Thoracic aorta (tissue), 2 donors: ENCODE results near the gene B3GALNT2. TPM values are rescaled to one million over a fixed set of nuclear protein-coding genes. Genes with fewer than 3 reads are reported as not detected.

Experiments used
- ATAC-seq: fragments of 150-250 bp; one replicate; pipeline ENCODE4 v1.8.0; 2017; ENCODE audit warnings: low read depth; ENCODE audit not compliant: insufficient number of reproducible peaks, low FRiP score
- DNase-seq: peaks from one replicate; pipeline ENCODE4 v3.0.0-alpha.2; 2020; ENCODE audit warnings: low spot score
- H3K27ac ChIP-seq, 2 donors: fragments of 200-600 bp; sonication (generic); 1 replicate in 1 of 2; 2 replicates in 1 of 2; pipeline ENCODE4 v1.5.1; 2016; ENCODE audit warnings: mild to moderate bottlenecking in 2 of 2, moderate library complexity in 2 of 2
- H3K27me3 ChIP-seq: fragments of 200-600 bp; sonication (generic); replicated peaks from 2 replicates; pipeline ENCODE4 v1.6.0; 2016; ENCODE audit warnings: mild to moderate bottlenecking; ENCODE audit not compliant: insufficient read depth
- H3K36me3 ChIP-seq: fragments of 200-600 bp; sonication (generic); one replicate; pipeline ENCODE4 v1.5.1; 2016
- H3K4me1 ChIP-seq, 2 donors: fragments of 200-600 bp; sonication (generic); 1 replicate in 1 of 2; 2 replicates in 1 of 2; pipeline versions ENCODE4 v1.5.1 to v1.6.0; 2016; ENCODE audit warnings: low read depth in 2 of 2, mild to moderate bottlenecking in 1 of 2; ENCODE audit not compliant: control insufficient read depth in 1 of 2
- H3K4me3 ChIP-seq: fragments of 200-600 bp; sonication (generic); 2 replicates; pipeline ENCODE4 v1.5.1; 2016; ENCODE audit warnings: mild to moderate bottlenecking
- H3K9me3 ChIP-seq: fragments of 200-600 bp; sonication (generic); 2 replicates; pipeline ENCODE4 v1.5.1; 2016
- total RNA-seq, 2 donors: library from RNA; depleted of rRNA; stranded (reverse); fragments of >200 nt; gene quantifications; one replicate each; pipeline versions ENCODE4 v1.1.0 to v1.2.3, GENCODE V29; 2016
- TF ChIP-seq, protein P1 (sequence below): fragments of 200-600 bp; sonication (generic); IDR thresholded peaks from one replicate; pipeline ENCODE4 v1.5.1; 2019; ENCODE audit warnings: antibody characterized with exemption

B3GALNT2 gene
- total RNA-seq, 2 donors from 2014 or later, result 50.5 to 50.7 TPM

DNA sequence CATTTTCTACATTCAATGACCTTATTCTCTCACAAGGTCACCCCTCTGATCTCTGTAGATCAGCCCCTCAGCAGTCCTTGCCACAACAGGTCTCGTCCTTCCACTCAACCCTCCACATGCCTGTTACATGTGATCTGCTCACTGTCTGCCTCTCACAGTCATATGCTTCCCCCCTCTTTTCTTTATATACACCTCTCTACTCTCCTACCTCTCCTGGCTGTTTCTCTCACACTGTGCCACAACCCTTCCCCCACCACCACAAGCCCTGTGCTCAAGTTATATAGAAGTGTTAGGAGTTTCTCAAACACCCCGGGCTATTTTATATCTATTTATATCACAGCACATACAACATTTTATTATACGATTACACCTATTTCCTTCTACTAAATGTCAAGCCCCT, 12.6 kb downstream of the B3GALNT2 start:
- DNase-seq, result no peak
- TF ChIP-seq, protein P1, sequence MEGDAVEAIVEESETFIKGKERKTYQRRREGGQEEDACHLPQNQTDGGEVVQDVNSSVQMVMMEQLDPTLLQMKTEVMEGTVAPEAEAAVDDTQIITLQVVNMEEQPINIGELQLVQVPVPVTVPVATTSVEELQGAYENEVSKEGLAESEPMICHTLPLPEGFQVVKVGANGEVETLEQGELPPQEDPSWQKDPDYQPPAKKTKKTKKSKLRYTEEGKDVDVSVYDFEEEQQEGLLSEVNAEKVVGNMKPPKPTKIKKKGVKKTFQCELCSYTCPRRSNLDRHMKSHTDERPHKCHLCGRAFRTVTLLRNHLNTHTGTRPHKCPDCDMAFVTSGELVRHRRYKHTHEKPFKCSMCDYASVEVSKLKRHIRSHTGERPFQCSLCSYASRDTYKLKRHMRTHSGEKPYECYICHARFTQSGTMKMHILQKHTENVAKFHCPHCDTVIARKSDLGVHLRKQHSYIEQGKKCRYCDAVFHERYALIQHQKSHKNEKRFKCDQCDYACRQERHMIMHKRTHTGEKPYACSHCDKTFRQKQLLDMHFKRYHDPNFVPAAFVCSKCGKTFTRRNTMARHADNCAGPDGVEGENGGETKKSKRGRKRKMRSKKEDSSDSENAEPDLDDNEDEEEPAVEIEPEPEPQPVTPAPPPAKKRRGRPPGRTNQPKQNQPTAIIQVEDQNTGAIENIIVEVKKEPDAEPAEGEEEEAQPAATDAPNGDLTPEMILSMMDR, result no peak
- Histone ChIP-seq H3K9me3 (no peaks in the 10 kb centered on the region), H3K4me3 (no peak overlapping the region), H3K4me1 (peaks cover 0 to 4% of the 10 kb centered on the region in 2 donors), H3K36me3 (peaks cover 26% of the 10 kb centered on the region), H3K27me3 (no peaks in the 10 kb centered on the region), H3K27ac (no peak overlapping the region)
- no peak for ATAC-seq

DNA sequence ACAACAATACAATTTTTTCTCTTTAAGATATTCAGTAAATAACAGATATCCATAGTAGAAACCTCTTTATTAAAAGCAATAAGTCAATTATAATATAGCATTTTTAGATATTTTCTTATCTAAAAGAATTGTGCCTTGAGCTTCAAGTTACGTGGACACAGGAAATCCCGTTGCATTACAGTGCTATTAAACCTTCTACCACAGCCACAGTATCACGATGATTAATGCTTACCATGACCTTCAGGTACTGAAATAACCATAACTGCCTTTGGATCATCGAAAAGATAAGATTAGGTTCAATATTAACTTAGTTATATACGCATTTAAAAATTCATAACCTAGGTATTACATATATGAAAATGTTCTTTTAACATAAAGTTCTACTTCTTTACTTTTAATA, 17.9 kb downstream of the B3GALNT2 start:
- Histone ChIP-seq H3K27ac (no peak overlapping the region), H3K4me1 (no peaks in the 10 kb centered on the region), H3K36me3 (peaks cover 22% of the 10 kb centered on the region), H3K4me3 (no peak overlapping the region), H3K9me3 (no peaks in the 10 kb centered on the region), H3K27me3 (no peaks in the 10 kb centered on the region)
- DNase-seq (no peak), ATAC-seq (no peak)
- TF ChIP-seq, protein P1, result no peak

DNA sequence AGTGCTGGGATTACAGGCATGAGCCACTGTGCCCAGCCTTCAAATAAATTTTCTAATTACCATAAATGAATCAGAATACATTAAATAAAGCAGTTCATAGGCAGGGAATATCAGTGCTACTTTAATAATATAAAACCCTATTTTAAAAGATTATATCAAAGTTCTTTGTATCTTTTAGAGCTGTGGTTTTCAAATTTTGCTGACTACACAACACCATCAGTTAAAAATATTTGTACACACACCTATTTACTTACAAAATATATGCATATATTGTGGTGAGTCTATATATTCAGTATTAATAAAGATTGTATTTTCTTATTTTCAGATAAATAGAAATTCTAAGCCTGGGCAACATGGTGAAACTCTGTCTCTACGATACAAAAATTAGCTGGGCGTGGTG, 18.7 kb downstream of the B3GALNT2 start:
- Histone ChIP-seq H3K4me1 (no peaks in the 10 kb centered on the region), H3K4me3 (no peak overlapping the region), H3K9me3 (no peaks in the 10 kb centered on the region), H3K27me3 (no peaks in the 10 kb centered on the region), H3K27ac (no peak overlapping the region), H3K36me3 (peaks cover 22% of the 10 kb centered on the region)
- DNase-seq (no peak), ATAC-seq (no peak)
- TF ChIP-seq, protein P1, result no peak

DNA sequence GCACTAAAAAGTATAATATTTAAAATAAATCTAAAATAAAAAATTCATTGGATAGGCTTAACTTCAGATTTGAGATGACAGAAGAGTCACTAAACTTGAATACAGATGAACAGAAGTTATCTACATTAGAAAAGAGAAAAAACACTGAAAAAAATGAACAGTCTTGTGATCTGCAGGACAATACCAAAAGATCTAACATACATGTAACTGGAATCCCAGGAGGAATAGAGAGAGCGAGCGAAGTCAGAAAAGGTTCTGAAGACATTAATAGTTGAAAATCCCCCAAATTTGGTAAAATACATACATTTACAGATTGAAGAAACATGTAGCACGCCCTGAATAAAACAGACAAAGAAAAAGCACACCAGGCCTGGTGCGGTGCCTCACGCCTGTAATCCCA, 21.2 kb downstream of the B3GALNT2 start:
- Histone ChIP-seq H3K27me3 (no peaks in the 10 kb centered on the region), H3K4me3 (no peak overlapping the region), H3K9me3 (no peaks in the 10 kb centered on the region), H3K36me3 (peaks cover 33% of the 10 kb centered on the region), H3K27ac (no peak overlapping the region), H3K4me1 (no peaks in the 10 kb centered on the region)
- ATAC-seq (no peak), DNase-seq (no peak)
- TF ChIP-seq, protein P1, result no peak

DNA sequence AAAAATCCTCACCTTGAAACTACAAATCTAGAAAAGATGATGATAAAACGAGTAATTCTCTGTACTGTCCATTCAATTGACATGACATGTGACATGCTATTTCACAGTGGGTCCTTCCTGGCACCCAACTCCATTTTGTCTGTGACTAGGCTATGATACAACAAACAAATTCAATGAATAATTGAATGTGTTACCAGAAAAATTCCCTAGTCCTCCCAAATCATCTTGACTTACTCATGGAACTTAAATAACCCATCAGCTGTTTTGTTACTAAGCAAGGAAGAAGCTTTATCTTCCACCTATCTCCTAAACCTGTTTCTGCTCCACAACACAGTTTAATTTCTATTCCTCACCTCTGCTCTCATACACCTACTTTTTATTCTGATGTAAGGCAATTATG, 30.4 kb downstream of the B3GALNT2 start:
- Histone ChIP-seq H3K27ac (no peak overlapping the region), H3K4me1 (no peaks in the 10 kb centered on the region), H3K9me3 (no peaks in the 10 kb centered on the region), H3K4me3 (no peak overlapping the region), H3K36me3 (peaks cover 16% of the 10 kb centered on the region), H3K27me3 (no peaks in the 10 kb centered on the region)
- DNase-seq (no peak), ATAC-seq (no peak)
- TF ChIP-seq, protein P1, result no peak
